A549 (cell line): Measurements from ENCODE around the gene WASF2. TPM values are rescaled to one million over a fixed set of nuclear protein-coding genes. Genes with fewer than 3 reads are reported as not detected.
"Not testable (repeated sequence)": the region's sequence is repeated elsewhere in the genome, so short reads cannot be mapped to it uniquely, and the experiment has no call there.

Source experiments
- ATAC-seq, 2 experiments: fragments of 200-7000 bp in 1 of 2; fragments of >200 bp in 1 of 2; cut with Nextera tagmentation in 1 of 2; cut with Tn5 transposase in 1 of 2; 3 replicates each; pipeline versions ENCODE4 v1.8.0 to v1.9.1; 2018 to 2020; ENCODE audit warnings: mild to moderate bottlenecking in 1 of 2, moderate library complexity in 1 of 2
- CTCF ChIA-PET: fragments of 300-600 bp; sonication (Branson Sonifier 250); formaldehyde crosslinking; extraction: SDS; loops from one replicate; lab custom pipeline; 2021; ENCODE audit warnings: antibody characterized with exemption, inconsistent platforms; lab: Yijun Ruan, JAX
- POLR2A ChIA-PET: fragments of 350-600 bp; formaldehyde crosslinking; extraction: SDS; loops from one replicate; lab custom pipeline; 2021; ENCODE audit warnings: antibody characterized with exemption, inconsistent platforms; lab: Yijun Ruan, JAX
- DNase-seq, 2 experiments: peaks; one replicate each; pipeline versions ENCODE4 v3.0.0 to v3.0.0-alpha.2; 2011 to 2016; ENCODE audit warnings: low read depth in 1 of 2, low spot score in 1 of 2
- FAIRE-seq: peaks from 2 replicates; lab custom pipeline; 2011; peaks lifted over from hg19 to GRCh38; lab: Jason Lieb, UNC
- H3K27ac ChIP-seq, 2 experiments: fragments of >200 bp; sonication (Bioruptor Twin); formaldehyde crosslinking; 3 replicates each; pipeline ENCODE4 v1.5.1; 2016 to 2017
- H3K4me1 ChIP-seq: fragments of >200 bp; sonication (Bioruptor Twin); formaldehyde crosslinking; 3 replicates; pipeline ENCODE4 v1.6.1; 2016
- H3K4me2 ChIP-seq: fragments of >200 bp; sonication (Bioruptor Twin); formaldehyde crosslinking; 3 replicates; pipeline ENCODE4 v1.6.1; 2016
- H3K4me3 ChIP-seq: fragments of >200 bp; sonication (Bioruptor Twin); formaldehyde crosslinking; 3 replicates; pipeline ENCODE4 v1.5.1; 2016
- H3K9me3 ChIP-seq: fragments of >200 bp; sonication (Bioruptor Twin); formaldehyde crosslinking; 3 replicates; pipeline ENCODE4 v1.6.1; 2016
- CBX2 ChIP-seq: fragments of 200-600 bp; sonication (generic); IDR thresholded peaks from 2 replicates; pipeline ENCODE4 v1.6.1; 2016; ENCODE audit warnings: low read depth, mild to moderate bottlenecking, borderline replicate concordance
- CBX8 ChIP-seq: fragments of 200-600 bp; sonication (generic); IDR thresholded peaks from 2 replicates; pipeline ENCODE4 v1.6.1; 2016
- CHD2 ChIP-seq: fragments of 150-350 bp; IDR thresholded peaks from 2 replicates; pipeline ENCODE4 v1.6.1; 2014; ENCODE audit warnings: low read length; ENCODE audit not compliant: partially characterized antibody
- CTCF ChIP-seq: fragments of >200 bp; sonication (Bioruptor Twin); formaldehyde crosslinking; IDR thresholded peaks from 3 replicates; pipeline ENCODE4 v1.5.1; 2016
- ELK1 ChIP-seq: fragments of 150-350 bp; IDR thresholded peaks from 2 replicates; pipeline ENCODE4 v1.6.1; 2014; ENCODE audit warnings: low read depth, mild to moderate bottlenecking, low read length
- ESRRA ChIP-seq: fragments of 150-350 bp; IDR thresholded peaks from 2 replicates; pipeline ENCODE4 v1.6.1; 2014; ENCODE audit warnings: mild to moderate bottlenecking, low read length, borderline replicate concordance
- GATA3 ChIP-seq: IDR thresholded peaks from 2 replicates; pipeline ENCODE4 v1.6.1; 2012; ENCODE audit warnings: borderline replicate concordance
- HEYL ChIP-seq: fragments of 250-450 bp; sonication (Bioruptor Pico); IDR thresholded peaks from 2 replicates; pipeline ENCODE4 v1.8.0; 2021; ENCODE audit warnings: mild to moderate bottlenecking, moderate library complexity
- HOXA7 ChIP-seq: fragments of 250-450 bp; sonication (Bioruptor Pico); IDR thresholded peaks from 2 replicates; pipeline ENCODE4 v1.5.0; 2020; ENCODE audit warnings: mild to moderate bottlenecking, moderate library complexity
- JUNB ChIP-seq: fragments of >200 bp; sonication (Bioruptor Twin); formaldehyde crosslinking; IDR thresholded peaks from 2 replicates; pipeline ENCODE4 v1.6.1; 2016
- MAFK ChIP-seq: fragments of 450-650 bp; IDR thresholded peaks from 2 replicates; pipeline ENCODE4 v1.6.1; 2014; ENCODE audit not compliant: partially characterized antibody
- MAZ ChIP-seq: fragments of 150-350 bp; IDR thresholded peaks from 2 replicates; pipeline ENCODE4 v1.6.1; 2014; ENCODE audit warnings: antibody characterized with exemption, low read depth, low read length, borderline replicate concordance
- NPAS2 ChIP-seq: fragments of 250-450 bp; sonication (Bioruptor Pico); IDR thresholded peaks from 2 replicates; pipeline ENCODE4 v1.8.0; 2022; ENCODE audit warnings: mild to moderate bottlenecking, moderate library complexity, borderline replicate concordance
- NR3C1 ChIP-seq: fragments of >200 bp; sonication (Bioruptor Twin); formaldehyde crosslinking; IDR thresholded peaks from 3 replicates; pipeline ENCODE4 v1.6.1; 2017
- PBX3 ChIP-seq: IDR thresholded peaks from 2 replicates; pipeline ENCODE4 v1.6.1; 2012
- PHF8 ChIP-seq: fragments of 200-600 bp; sonication (generic); IDR thresholded peaks from 2 replicates; pipeline ENCODE4 v1.6.1; 2016; ENCODE audit warnings: low read depth, mild to moderate bottlenecking, antibody characterized with exemption, moderate library complexity, borderline replicate concordance
- POLR2A ChIP-seq: IDR thresholded peaks from 2 replicates; pipeline ENCODE4 v1.6.1; 2012; ENCODE audit warnings: mild to moderate bottlenecking, low read length
- RCOR1 ChIP-seq: fragments of 150-350 bp; IDR thresholded peaks from 2 replicates; pipeline ENCODE4 v1.6.1; 2014; ENCODE audit warnings: antibody characterized with exemption, low read length, low read depth
- SREBF2 ChIP-seq: fragments of 450-650 bp; IDR thresholded peaks from 2 replicates; pipeline ENCODE4 v1.6.1; 2014; ENCODE audit warnings: mild to moderate bottlenecking, moderate library complexity
- TP53 ChIP-seq: fragments of 250-450 bp; sonication (Bioruptor Pico); IDR thresholded peaks from 2 replicates; pipeline ENCODE4 v1.5.0; 2021; ENCODE audit warnings: mild to moderate bottlenecking, moderate library complexity
- ZFP36 ChIP-seq: fragments of 450-650 bp; IDR thresholded peaks from 2 replicates; pipeline ENCODE4 v1.6.1; 2014; ENCODE audit warnings: borderline replicate concordance; ENCODE audit not compliant: partially characterized antibody
- WGBS: methylation state at CpG from one replicate; pipeline ENCODE4 v1.1.6; 2017; ENCODE audit errors: missing lambda C conversion rate; 5-methylcytosine and 5-hydroxymethylcytosine counted together
- polyA plus RNA-seq, 4 experiments: library from polyadenylated mRNA; depleted of rRNA in 3 of 4; stranded (reverse); fragments of >200 nt; fragmentation: RNase III in 1 of 4; extraction: RNeasy Plus Mini Kit Qiagen cat#74134 plus additional on column Dnase treatment in 1 of 4; gene quantifications; 2 replicates in 3 of 4; 3 replicates in 1 of 4; pipeline ENCODE4 v1.2.3, GENCODE V29; 2011 to 2017
- TF ChIP-seq, protein P1 (sequence below): fragments of >200 bp; sonication (Bioruptor Twin); formaldehyde crosslinking; IDR thresholded peaks from 2 replicates; pipeline ENCODE4 v1.6.1; 2016

Gene WASF2
- polyA plus RNA-seq, 2 of the 4 experiments (the other 2 are of a cell fraction): 22.7 to 44.9 TPM

GRCh38 chr1:27471477-27471876 is 18.5 kb downstream of the WASF2 start:
- no peak for ATAC-seq
- no peak for DNase-seq
- POLR2A ChIA-PET: no interaction called here
- 98% methylated on average over 3 of the region's 3 CpGs for WGBS
- CTCF ChIA-PET: no interaction called here
- no peak overlapping the region for H3K27ac ChIP-seq
- no peaks in the 10 kb centered on the region for H3K9me3 ChIP-seq
- no peak for FAIRE-seq
- H3K4me1 ChIP-seq: peaks cover 11% of the 10 kb centered on the region; the same call in 2 of the 3 replicates
- no peak overlapping the region for H3K4me2 ChIP-seq
- H3K4me3 ChIP-seq: no peak overlapping the region
- no peak for TF ChIP-seq NPAS2 (CRISPR knock-in tag)
- no peak for TF ChIP-seq POLR2A
- TF ChIP-seq GATA3: no peak
- TF ChIP-seq CHD2: no peak
- TF ChIP-seq CBX8: no peak
- no peak for TF ChIP-seq RCOR1
- TF ChIP-seq, protein P1, sequence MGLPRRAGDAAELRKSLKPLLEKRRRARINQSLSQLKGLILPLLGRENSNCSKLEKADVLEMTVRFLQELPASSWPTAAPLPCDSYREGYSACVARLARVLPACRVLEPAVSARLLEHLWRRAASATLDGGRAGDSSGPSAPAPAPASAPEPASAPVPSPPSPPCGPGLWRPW: no peak
- no peak for TF ChIP-seq JUNB
- TF ChIP-seq HOXA7 (CRISPR knock-in tag): no peak
- TF ChIP-seq PBX3: no peak
- no peak for TF ChIP-seq HEYL (CRISPR knock-in tag)
- no peak for TF ChIP-seq TP53 (CRISPR knock-in tag)
- no peak for TF ChIP-seq PHF8
- no peak for TF ChIP-seq ZFP36
- no peak for TF ChIP-seq MAFK
- TF ChIP-seq NR3C1: no peak
- TF ChIP-seq SREBF2: no peak

- 86% methylated on average over 6 of the region's 6 CpGs for WGBS
- TF ChIP-seq MAZ (no peak), CTCF (no peak), ELK1 (no peak), CBX2 (no peak), ESRRA (no peak), PBX3 (no peak)
- no peak for ATAC-seq
- DNase-seq: no peak
- FAIRE-seq: no peak
- Histone ChIP-seq H3K9me3 (no peaks in the 10 kb centered on the region), H3K4me3 (no peak overlapping the region), H3K4me1 (peaks cover 11% of the 10 kb centered on the region; the same call in 2 of the 3 replicates), H3K4me2 (no peak overlapping the region), H3K27ac (no peak overlapping the region)
- ChIA-PET CTCF (interaction anchor here (0.9 to 1.7 kb wide), 2 partner anchors 51 to 106 kb away, joined by 3 to 4 read pairs; no protein-coding TSS in a partner anchor), POLR2A (no interaction called here)
Observed at GRCh38 chr1:27469334-27469733, 20.6 kb downstream of the WASF2 start.

DNA sequence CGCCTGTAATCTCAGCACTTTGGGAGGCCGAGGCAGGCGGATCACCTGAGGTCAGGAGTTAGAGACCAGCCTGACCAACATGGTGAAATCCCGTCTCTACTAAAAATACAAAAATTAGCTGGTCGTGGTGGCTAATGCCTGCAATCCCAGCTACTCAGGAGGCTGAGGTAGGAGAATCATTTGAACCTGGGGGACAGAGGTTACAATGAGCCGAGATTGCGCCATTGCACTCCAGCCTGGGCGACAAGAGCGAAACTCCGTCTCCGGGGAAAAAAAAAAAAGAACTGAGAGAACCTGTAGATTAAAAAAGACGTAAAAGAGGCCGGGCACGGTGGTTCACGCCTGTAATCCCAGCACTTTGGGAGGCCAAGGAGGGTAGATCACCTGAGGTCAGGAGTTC is 21.6 kb downstream of the WASF2 start:
- 94% methylated on average over 15 of the region's 15 CpGs for WGBS
- H3K4me3 ChIP-seq, FAIRE-seq, POLR2A ChIA-PET, H3K27ac ChIP-seq, H3K4me1 ChIP-seq, ATAC-seq, H3K9me3 ChIP-seq, H3K4me2 ChIP-seq, DNase-seq: not testable (repeated sequence)
- CTCF ChIA-PET: interaction anchor here (0.9 to 1.7 kb wide), 2 partner anchors 52 to 107 kb away, joined by 3 to 4 read pairs; no protein-coding TSS in a partner anchor
